ENCODE measurements around the gene ALDH1A3.

DNA sequence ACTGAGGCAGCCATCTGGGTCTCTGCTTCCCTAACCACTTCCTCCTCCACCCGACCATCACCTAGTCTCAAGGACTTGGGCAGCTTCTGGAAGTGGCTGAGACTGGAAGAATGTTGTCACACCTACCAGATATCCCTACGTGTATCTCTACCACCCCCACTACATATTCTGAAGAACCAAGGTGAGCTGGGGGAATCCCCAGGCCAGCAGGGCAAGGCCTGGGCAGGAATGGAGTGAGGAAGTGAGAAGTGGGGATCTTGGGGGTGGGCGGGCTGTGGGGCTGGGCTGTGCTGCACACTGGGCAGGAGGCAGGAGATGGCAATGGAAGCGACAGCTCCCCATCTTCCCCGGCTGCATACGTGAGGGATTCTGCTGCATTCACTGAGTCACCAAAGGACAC, 17.5 kb upstream of the ALDH1A3 start:
- TF ChIP-seq, protein P1, sequence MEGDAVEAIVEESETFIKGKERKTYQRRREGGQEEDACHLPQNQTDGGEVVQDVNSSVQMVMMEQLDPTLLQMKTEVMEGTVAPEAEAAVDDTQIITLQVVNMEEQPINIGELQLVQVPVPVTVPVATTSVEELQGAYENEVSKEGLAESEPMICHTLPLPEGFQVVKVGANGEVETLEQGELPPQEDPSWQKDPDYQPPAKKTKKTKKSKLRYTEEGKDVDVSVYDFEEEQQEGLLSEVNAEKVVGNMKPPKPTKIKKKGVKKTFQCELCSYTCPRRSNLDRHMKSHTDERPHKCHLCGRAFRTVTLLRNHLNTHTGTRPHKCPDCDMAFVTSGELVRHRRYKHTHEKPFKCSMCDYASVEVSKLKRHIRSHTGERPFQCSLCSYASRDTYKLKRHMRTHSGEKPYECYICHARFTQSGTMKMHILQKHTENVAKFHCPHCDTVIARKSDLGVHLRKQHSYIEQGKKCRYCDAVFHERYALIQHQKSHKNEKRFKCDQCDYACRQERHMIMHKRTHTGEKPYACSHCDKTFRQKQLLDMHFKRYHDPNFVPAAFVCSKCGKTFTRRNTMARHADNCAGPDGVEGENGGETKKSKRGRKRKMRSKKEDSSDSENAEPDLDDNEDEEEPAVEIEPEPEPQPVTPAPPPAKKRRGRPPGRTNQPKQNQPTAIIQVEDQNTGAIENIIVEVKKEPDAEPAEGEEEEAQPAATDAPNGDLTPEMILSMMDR (IDR thresholded peaks at IDR 0.05; ENCODE audit: insufficient read depth, low read length): no peak
- TF ChIP-seq REST (IDR thresholded peaks at IDR 0.05; ENCODE audit: insufficient replicate concordance, low read depth) (no peak), POLR2AphosphoS5 (IDR thresholded peaks at IDR 0.05; ENCODE audit: low read depth) (no peak)

Data from HL-60 (cell line).